Ureter (tissue), 1 donor: ENCODE data around the gene ADAMTSL5. TPM values are rescaled to one million over a fixed set of nuclear protein-coding genes. Genes with fewer than 3 reads are reported as not detected.
"Not testable (repeated sequence)": the region's sequence is repeated elsewhere in the genome, so short reads cannot be mapped to it uniquely, and the experiment has no call there.

ENCODE experiments used
- DNase-seq: peaks from one replicate; pipeline ENCODE4 v3.0.0-alpha.2; 2020; ENCODE audit warnings: low spot score
- total RNA-seq: library from RNA; stranded (reverse); gene quantifications from one replicate; pipeline ENCODE4 v1.2.4, GENCODE V29; 2023
- donor health status: DM: yes; HTN: yes; CAD: no.

ADAMTSL5 gene
- total RNA-seq, 1 donor from 2014 or later, result 12.5 TPM

GRCh38 chr19:1511318-1512317, 1.2 kb downstream of the ADAMTSL5 start:
- DNase-seq, result no peak

DNA sequence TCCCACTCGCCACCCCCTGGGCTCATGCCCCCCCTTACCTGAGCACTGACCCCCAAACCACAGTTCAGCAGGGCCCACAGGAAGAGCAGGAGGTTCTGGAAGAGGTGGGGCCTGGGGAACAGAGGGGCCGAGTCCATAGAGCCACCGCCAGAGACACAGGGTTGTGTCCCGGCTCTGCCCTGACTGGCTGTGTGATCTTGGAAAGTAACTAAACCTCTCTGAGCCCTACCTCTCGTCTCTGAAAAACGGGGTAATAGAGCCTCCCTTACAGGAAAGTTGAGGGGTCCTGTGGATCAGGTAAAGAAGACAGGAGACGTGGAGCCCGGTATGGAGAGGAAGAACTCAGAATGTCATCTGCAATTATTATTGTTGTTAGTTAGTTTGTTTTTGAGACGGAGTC, 2.0 kb downstream of the ADAMTSL5 start:
- DNase-seq, result no peak

DNA sequence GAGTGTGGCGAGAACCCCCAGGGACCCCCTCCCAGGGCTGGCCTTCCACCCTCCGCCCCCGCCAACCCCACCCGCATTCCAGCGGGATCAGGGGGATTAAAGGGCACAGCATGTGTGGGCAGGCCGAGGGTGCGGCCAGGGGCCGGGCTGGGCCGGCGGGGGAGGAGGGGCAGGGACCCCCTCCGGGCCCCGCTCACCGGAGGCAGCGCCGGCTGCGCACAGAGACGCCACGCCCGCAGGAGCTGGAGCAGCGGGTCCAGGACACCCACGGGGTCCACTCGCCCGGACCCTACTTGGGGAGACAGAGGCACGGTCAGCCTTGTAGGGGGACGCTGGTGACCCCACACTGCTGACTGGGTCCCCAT, 2.4 kb downstream of the ADAMTSL5 start:
- no peak for DNase-seq

- DNase-seq, result no peak
These were observed 3.0 kb downstream of the ADAMTSL5 start for GRCh38 chr19:1509602-1510441.

DNA sequence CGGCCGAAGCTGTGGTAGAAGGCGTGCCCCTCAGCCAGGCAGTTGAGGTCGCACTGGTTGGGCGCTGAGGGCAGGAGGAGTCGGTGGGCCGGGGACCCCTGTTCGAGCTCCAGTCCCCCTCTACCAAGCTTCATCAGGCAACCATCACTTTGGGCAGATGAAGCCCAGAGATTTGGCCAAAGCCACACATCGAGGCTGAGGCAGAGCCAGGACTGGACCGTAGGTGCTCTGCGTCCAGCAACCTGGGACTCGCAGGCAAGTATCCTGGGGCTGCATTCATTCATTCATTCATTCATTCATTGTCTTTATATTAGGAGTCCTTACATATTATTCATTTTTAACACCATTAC, 4.3 kb downstream of the ADAMTSL5 start:
- no peak for DNase-seq

- peak; percentile 96 for DNase-seq
These were observed 4.9 kb downstream of the ADAMTSL5 start for GRCh38 chr19:1507763-1508506.

GRCh38 chr19:1507192-1507660, 5.6 kb downstream of the ADAMTSL5 start:
- DNase-seq, result no peak

GRCh38 chr19:1505991-1506881, 6.6 kb downstream of the ADAMTSL5 start:
- DNase-seq, result no peak

- no peak for DNase-seq
These were observed 7.8 kb downstream of the ADAMTSL5 start for GRCh38 chr19:1505012-1505411.

GRCh38 chr19:1503925-1504773, 8.7 kb downstream of the ADAMTSL5 start:
- DNase-seq, result no peak

DNA sequence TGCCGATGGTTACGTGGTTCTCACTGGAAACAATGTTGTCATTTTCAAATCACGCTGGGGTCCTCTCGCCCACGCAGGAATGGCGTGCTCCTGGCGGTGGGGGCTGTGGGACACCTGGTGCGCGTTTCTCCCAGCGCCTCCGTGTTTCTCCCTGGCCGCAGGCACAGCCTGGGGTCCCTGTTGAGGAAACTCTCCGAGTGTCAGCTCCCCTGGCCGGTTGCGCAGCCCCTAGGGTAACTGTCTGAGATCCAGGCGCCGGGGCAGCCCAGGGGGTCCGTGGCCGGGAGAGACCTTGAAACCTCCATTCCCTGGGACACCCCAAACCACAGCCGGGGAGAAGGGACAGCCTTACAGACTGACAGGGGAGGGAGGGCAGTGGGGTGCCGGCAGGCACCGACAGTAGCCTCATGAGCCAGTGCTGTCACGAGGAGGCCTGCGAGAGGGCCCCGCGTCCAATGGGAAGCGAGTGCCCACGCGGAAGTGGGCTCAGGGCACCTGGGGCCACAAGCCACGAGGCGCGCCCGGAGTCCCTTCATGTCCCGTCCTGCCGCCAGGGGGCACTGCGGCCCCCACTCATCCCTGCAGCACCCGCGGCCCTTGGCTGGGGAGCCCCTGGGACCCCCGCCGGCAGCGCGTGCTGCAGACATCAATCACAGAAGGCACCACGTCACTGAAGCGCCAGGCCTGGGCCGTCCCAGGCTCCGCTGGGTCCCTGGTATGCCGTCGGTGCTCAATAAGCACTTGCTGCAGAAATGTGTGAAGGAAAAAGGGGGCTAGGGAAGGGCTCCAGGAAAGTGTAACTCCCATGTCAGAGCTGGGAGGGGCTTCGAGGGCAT, 9.5 kb downstream of the ADAMTSL5 start:
- DNase-seq, result no peak

DNA sequence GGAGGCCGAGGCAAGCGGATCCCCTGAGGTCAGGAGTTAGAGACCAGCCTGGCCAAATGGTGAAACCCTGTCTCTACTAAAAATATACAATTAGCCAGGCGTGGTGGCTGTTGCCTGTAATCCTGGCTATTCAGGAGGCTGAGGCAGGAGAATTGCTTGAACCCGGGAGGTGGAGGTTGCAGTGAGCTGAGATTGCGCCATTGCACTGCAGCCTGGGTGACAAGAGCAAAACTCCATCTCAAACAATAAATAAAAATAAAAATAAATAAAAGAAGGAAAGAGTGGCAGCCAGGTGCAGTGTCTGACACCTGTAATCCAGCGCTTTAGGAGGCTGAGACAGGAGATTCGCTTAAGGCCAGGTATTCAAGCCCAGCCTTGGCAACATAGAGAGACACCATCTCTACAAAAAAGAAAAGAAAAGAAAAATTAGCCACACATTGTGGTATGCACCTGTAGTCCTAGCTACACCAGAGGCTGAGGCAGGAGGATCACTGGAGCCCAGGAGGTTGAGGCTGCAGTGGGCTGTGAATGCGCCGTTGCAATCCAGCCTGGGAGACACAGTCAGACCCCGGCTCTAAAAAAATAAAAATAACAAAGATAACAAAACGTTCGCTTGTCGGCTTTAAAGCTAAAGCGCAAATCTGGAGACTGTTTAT, 10.3 kb downstream of the ADAMTSL5 start:
- DNase-seq, result no peak

GRCh38 chr19:1501200-1501595, 11.6 kb downstream of the ADAMTSL5 start:
- DNase-seq, result no peak

- DNase-seq, result not testable (repeated sequence)
These were observed 13.6 kb downstream of the ADAMTSL5 start for GRCh38 chr19:1499231-1499630.

GRCh38 chr19:1497578-1498235, 15.1 kb downstream of the ADAMTSL5 start:
- no peak for DNase-seq

GRCh38 chr19:1496714-1497577, 15.9 kb downstream of the ADAMTSL5 start:
- DNase-seq, result no peak
